SU-DHL-6 (cell line): ENCODE data around the gene APOBEC4.

ENCODE experiments used
- CTCF ChIP-seq: fragments of 200-600 bp; sonication (generic); IDR thresholded peaks from one replicate; pipeline ENCODE4 v1.5.1; 2017; ENCODE audit warnings: antibody characterized with exemption, mild to moderate bottlenecking, low read length, moderate library complexity; ENCODE audit not compliant: insufficient read depth, poor library complexity, severe bottlenecking
- EZH2phosphoT487 ChIP-seq: fragments of 200-600 bp; sonication (generic), shearing (Covaris generic); conservative IDR thresholded peaks from 2 replicates; pipeline ENCODE4 v1.6.1; 2018; ENCODE audit warnings: mild to moderate bottlenecking, antibody characterized with exemption, low read length, moderate library complexity, mixed read lengths

GRCh38 chr1:183699616-183700160 lies 46.6 kb upstream of the APOBEC4 start:
- TF ChIP-seq CTCF (no peak), EZH2phosphoT487 (no peak)
